Spleen (tissue), 11 donors: ENCODE results near the gene SS18. TPM values are rescaled to one million over a fixed set of nuclear protein-coding genes. Genes with fewer than 3 reads are reported as not detected.

Experiments
- DNase-seq: peaks from one replicate; pipeline ENCODE4 v3.0.0-alpha.2; 2020
- H3K27ac ChIP-seq, 8 donors: fragments of 200-600 bp; sonication (generic) in 7 of 8; 1 replicate in 4 of 8; 2 replicates in 4 of 8; pipeline versions ENCODE4 v1.5.0 to v1.8.0; 2016 to 2021; ENCODE audit warnings: inconsistent platforms in 4 of 8, mild to moderate bottlenecking in 4 of 8, moderate library complexity in 1 of 8
- H3K27me3 ChIP-seq, 7 donors: fragments of 200-600 bp; sonication (generic) in 6 of 7; replicated peaks in 1 of 7; 1 replicate in 4 of 7; 2 replicates in 3 of 7; pipeline versions ENCODE4 v1.5.0 to v1.8.0; 2016 to 2021; ENCODE audit warnings: inconsistent platforms in 3 of 7, mild to moderate bottlenecking in 1 of 7
- H3K36me3 ChIP-seq, 6 donors: fragments of 200-600 bp; sonication (generic) in 5 of 6; 1 replicate in 4 of 6; 2 replicates in 2 of 6; pipeline versions ENCODE4 v1.5.0 to v1.8.0; 2016 to 2021; ENCODE audit warnings: inconsistent platforms in 2 of 6
- H3K4me1 ChIP-seq, 6 donors: fragments of 200-600 bp; sonication (generic) in 5 of 6; 1 replicate in 3 of 6; 2 replicates in 3 of 6; pipeline versions ENCODE4 v1.5.0 to v1.8.0; 2016 to 2021; ENCODE audit warnings: inconsistent platforms in 3 of 6
- H3K4me3 ChIP-seq, 8 donors: fragments of 200-600 bp; sonication (generic) in 7 of 8; 1 replicate in 4 of 8; 2 replicates in 4 of 8; pipeline versions ENCODE4 v1.5.0 to v1.8.0; 2016 to 2021; ENCODE audit warnings: inconsistent platforms in 4 of 8, mild to moderate bottlenecking in 4 of 8, moderate library complexity in 2 of 8
- H3K9me3 ChIP-seq, 8 donors: fragments of 200-600 bp; sonication (generic) in 7 of 8; 1 replicate in 4 of 8; 2 replicates in 4 of 8; pipeline versions ENCODE4 v1.5.0 to v1.8.0; 2016 to 2021; ENCODE audit warnings: inconsistent platforms in 4 of 8
- CTCF ChIP-seq, 11 experiments: fragments of 200-600 bp in 7 of 11; fragments of 450-650 bp in 4 of 11; sonication (generic) in 4 of 11; IDR thresholded peaks in 8 of 11; conservative IDR thresholded peaks in 3 of 11; 1 replicate in 7 of 11; 2 replicates in 4 of 11; pipeline versions ENCODE4 v1.4.0 to v1.8.0; 2016 to 2021; ENCODE audit warnings: antibody characterized with exemption in 11 of 11, inconsistent platforms in 4 of 11, mild to moderate bottlenecking in 1 of 11
- POLR2A ChIP-seq, 3 donors: fragments of 450-650 bp; IDR thresholded peaks; one replicate each; pipeline ENCODE4 v1.5.1; 2017; ENCODE audit warnings: antibody characterized with exemption in 3 of 3, mild to moderate bottlenecking in 1 of 3
- POLR2AphosphoS5 ChIP-seq, 3 donors: sonication (generic); formaldehyde crosslinking; IDR thresholded peaks; one replicate each; pipeline ENCODE4 v1.5.1; 2017; ENCODE audit warnings: antibody characterized with exemption in 3 of 3
- WGBS, 5 donors: extraction: QIAGEN DNeasy Blood & Tissue Kit in 3 of 5; methylation state at CpG; one replicate each; pipeline versions ENCODE4 v1.1.5 to v1.1.7; 2013 to 2018; 5-methylcytosine and 5-hydroxymethylcytosine counted together
- intact Hi-C: fragments of 100-400 bp; cut with DNase I; formaldehyde crosslinking; loops from one replicate; pipeline ENCODE4 v1.15.0; 2023; ENCODE audit warnings: low total_unique reads
- polyA plus RNA-seq, 3 donors: library from polyadenylated mRNA; stranded (reverse); fragments of 200-250 nt; gene quantifications; one replicate each; pipeline ENCODE4 v1.2.1, GENCODE V29; 2013
- total RNA-seq, 7 donors: library from RNA; depleted of rRNA in 3 of 7; stranded (reverse); fragments of >200 nt in 3 of 7; fragmentation: NEBNext Ultra II Directional in 4 of 7; extraction: Animal tissue kit (Norgen Biotek cat#: 25700) in 4 of 7; gene quantifications; one replicate each; pipeline versions ENCODE4 v1.1.0 to v1.2.1, GENCODE V29; 2016 to 2021
- donor health status: healthy with polysubstance abuse.
- donor health status: DM: no; HTN: no; CAD: no; lungs with moderate emphysema.
- donor health status: DM: no; HTN: no; CAD: no.
- donor health status: Bipolar disorder and iron deficiency.
- donor health status: healthy.
- donor health status: DM: no; HTN: no; CAD: no.
- donor health status: DM: yes; HTN: yes; CAD: no.

Gene SS18
- total and polyA plus RNA-seq, 10 donors: 26.8 to 250 (median 69.8) TPM

GRCh38 chr18:26002375-26002910 is 88.0 kb downstream of the SS18 start:
- intact Hi-C loops: no loop called here
- Histone ChIP-seq H3K36me3 (no peaks in the 10 kb centered on the region), H3K4me3 (no peak overlapping the region), H3K4me1 (no peaks in the 10 kb centered on the region), H3K27ac (no peak overlapping the region), H3K27me3 (no peaks in the 10 kb centered on the region), H3K9me3 (peaks cover 0 to 5% (median 0%) of the 10 kb centered on the region in 8 donors)
- no peak for TF ChIP-seq CTCF (IDR thresholded peaks at IDR 0.05 in 8 of 11, conservative IDR thresholded peaks at IDR 0.05 in 3 of 11)
- TF ChIP-seq POLR2A (IDR thresholded peaks at IDR 0.05): no peak
- no peak for TF ChIP-seq POLR2AphosphoS5 (IDR thresholded peaks at IDR 0.05)
- 68 to 89% (median 78%) methylated on average over 1 of the region's 1 CpG for WGBS, 5 donors
- DNase-seq: no peak

GRCh38 chr18:25998461-25998860 is 92.0 kb downstream of the SS18 start:
- Histone ChIP-seq H3K27me3 (no peaks in the 10 kb centered on the region), H3K36me3 (no peaks in the 10 kb centered on the region), H3K27ac (no peak overlapping the region), H3K4me3 (no peak overlapping the region), H3K9me3 (peaks cover 0 to 5% (median 0%) of the 10 kb centered on the region in 8 donors), H3K4me1 (no peaks in the 10 kb centered on the region)
- no peak for TF ChIP-seq POLR2AphosphoS5 (IDR thresholded peaks at IDR 0.05)
- TF ChIP-seq POLR2A (IDR thresholded peaks at IDR 0.05): no peak
- no peak for TF ChIP-seq CTCF (IDR thresholded peaks at IDR 0.05 in 8 of 11, conservative IDR thresholded peaks at IDR 0.05 in 3 of 11)
- intact Hi-C loops: no loop called here
- DNase-seq: no peak

GRCh38 chr18:25992566-25992965 is 97.8 kb downstream of the SS18 start:
- Histone ChIP-seq H3K4me3 (no peak overlapping the region), H3K4me1 (no peaks in the 10 kb centered on the region), H3K27me3 (no peaks in the 10 kb centered on the region), H3K36me3 (no peaks in the 10 kb centered on the region), H3K9me3 (no peaks in the 10 kb centered on the region), H3K27ac (no peak overlapping the region)
- WGBS, 5 donors: 88 to 90% (median 89%) methylated on average over 2 of the region's 2 CpGs
- DNase-seq: no peak
- intact Hi-C loops: no loop called here
- no peak for TF ChIP-seq POLR2AphosphoS5 (IDR thresholded peaks at IDR 0.05)
- no peak for TF ChIP-seq POLR2A (IDR thresholded peaks at IDR 0.05)
- TF ChIP-seq CTCF (IDR thresholded peaks at IDR 0.05 in 8 of 11, conservative IDR thresholded peaks at IDR 0.05 in 3 of 11): no peak

- 88 to 95% (median 89%) methylated on average over 8 of the region's 8 CpGs for WGBS, 5 donors
- no peak for TF ChIP-seq CTCF (IDR thresholded peaks at IDR 0.05 in 8 of 11, conservative IDR thresholded peaks at IDR 0.05 in 3 of 11)
- no peak for TF ChIP-seq POLR2A (IDR thresholded peaks at IDR 0.05)
- no peak for TF ChIP-seq POLR2AphosphoS5 (IDR thresholded peaks at IDR 0.05)
- DNase-seq: no peak
These were observed 99.9 kb downstream of the SS18 start for GRCh38 chr18:25990473-25990872.

More at GRCh38 chr18:25990473-25990872, 99.9 kb downstream of the SS18 start:
- Histone ChIP-seq H3K36me3 (no peaks in the 10 kb centered on the region), H3K27ac (no peak overlapping the region), H3K9me3 (no peaks in the 10 kb centered on the region), H3K4me3 (no peak overlapping the region), H3K27me3 (no peaks in the 10 kb centered on the region), H3K4me1 (no peaks in the 10 kb centered on the region)
- intact Hi-C loops: no loop called here
